Caco-2 (cell line): ENCODE data around the gene AGMAT. TPM values are rescaled to one million over a fixed set of nuclear protein-coding genes. Genes with fewer than 3 reads are reported as not detected.

Source experiments
- BruUV-seq: library from RNA; stranded (reverse); fragments of 400-500 nt; replicated peaks from 2 replicates; lab custom pipeline; 2021; lab: Mats Ljungman, UMichigan
- CTCF ChIA-PET: fragments of 300-600 bp; sonication (Branson Sonifier 250); formaldehyde crosslinking; loops from one replicate; lab custom pipeline; 2022; ENCODE audit warnings: antibody characterized with exemption; lab: Charles Lee
- POLR2A ChIA-PET: fragments of 300-600 bp; sonication (Branson Sonifier 250); formaldehyde crosslinking; loops from one replicate; lab custom pipeline; 2022; ENCODE audit warnings: antibody characterized with exemption; lab: Charles Lee
- DNase-seq, 2 experiments: peaks; one replicate each; pipeline versions ENCODE4 v3.0.0 to v3.0.0-alpha.2; 2020 to 2022
- H3K27me3 ChIP-seq: replicated peaks from 2 replicates; pipeline ENCODE4 v1.6.0; 2011; ENCODE audit warnings: low read length; ENCODE audit not compliant: control insufficient read depth, insufficient read depth
- H3K36me3 ChIP-seq: 2 replicates; pipeline ENCODE4 v1.5.1; 2011; ENCODE audit warnings: low read length; ENCODE audit not compliant: control insufficient read depth, insufficient read depth
- H3K4me1 ChIP-seq: fragments of 250-450 bp; sonication (Bioruptor Pico); 2 replicates; pipeline ENCODE4 v1.5.1; 2020; ENCODE audit warnings: mild to moderate bottlenecking
- H3K4me3 ChIP-seq: 2 replicates; pipeline ENCODE4 v1.5.1; 2011; ENCODE audit warnings: low read depth, mild to moderate bottlenecking, control low read depth, low read length
- H3K9me3 ChIP-seq: fragments of 250-450 bp; sonication (Bioruptor Pico); 2 replicates; pipeline ENCODE4 v1.5.1; 2020; ENCODE audit warnings: mild to moderate bottlenecking, moderate library complexity
- H3K27ac Mint-ChIP-seq: one replicate; pipeline ENCODE4 v1.8.0; 2022; ENCODE audit warnings: mixed read lengths; ENCODE audit not compliant: unreplicated experiment
- H3K27me3 Mint-ChIP-seq: one replicate; pipeline ENCODE4 v1.8.0; 2022; ENCODE audit warnings: mixed read lengths; ENCODE audit not compliant: insufficient read depth, unreplicated experiment
- H3K36me3 Mint-ChIP-seq: one replicate; pipeline ENCODE4 v1.8.0; 2022; ENCODE audit warnings: mild to moderate bottlenecking, mixed read lengths; ENCODE audit not compliant: insufficient read depth, unreplicated experiment
- H3K4me1 Mint-ChIP-seq: one replicate; pipeline ENCODE4 v1.8.0; 2022; ENCODE audit warnings: low read depth, mixed read lengths; ENCODE audit not compliant: unreplicated experiment
- H3K4me3 Mint-ChIP-seq: one replicate; pipeline ENCODE4 v1.8.0; 2022; ENCODE audit warnings: mild to moderate bottlenecking, moderate library complexity, mixed read lengths; ENCODE audit not compliant: unreplicated experiment
- H3K9me3 Mint-ChIP-seq: one replicate; pipeline ENCODE4 v1.8.0; 2022; ENCODE audit warnings: mixed read lengths; ENCODE audit not compliant: unreplicated experiment
- CTCF ChIP-seq, 2 experiments: fragments of 200-600 bp in 1 of 2; IDR thresholded peaks; 1 replicate in 1 of 2; 2 replicates in 1 of 2; pipeline versions ENCODE4 v1.5.1 to v1.8.0; 2011 to 2022; ENCODE audit warnings: antibody characterized with exemption in 1 of 2, control low read depth in 1 of 2, inconsistent platforms in 1 of 2, low read depth in 1 of 2, low read length in 1 of 2, mild to moderate bottlenecking in 1 of 2, moderate library complexity in 1 of 2; ENCODE audit not compliant: insufficient read depth in 1 of 2, severe bottlenecking in 1 of 2, unreplicated experiment in 1 of 2
- intact Hi-C: fragments of 100-400 bp; cut with micrococcal nuclease; formaldehyde crosslinking; loops from one replicate; pipeline ENCODE4 v1.10.0; 2022; ENCODE audit not compliant: unreplicated experiment
- total RNA-seq: library from RNA; stranded (reverse); gene quantifications from 2 replicates; pipeline ENCODE4 v1.2.3, GENCODE V29; 2022

AGMAT gene
- total RNA-seq, 1 experiment from 2014 or later, result 48.3 TPM

GRCh38 chr1:15543589-15544568 lies 41.0 kb downstream of the AGMAT start:
- peaks cover 8% of the 10 kb centered on the region for H3K4me1 Mint-ChIP-seq
- no TSS peak for BruUV-seq
- no peak for DNase-seq
- H3K9me3 Mint-ChIP-seq, result no peaks in the 10 kb centered on the region
- no peaks in the 10 kb centered on the region; the same call in 1 of the 2 replicates for H3K36me3 ChIP-seq
- ChIA-PET POLR2A (no interaction called here), CTCF (interaction anchor here (0.6 kb wide), 1 partner anchor 531 kb away, joined by 4 read pairs; no protein-coding TSS in a partner anchor)
- H3K36me3 Mint-ChIP-seq, result peaks cover 29% of the 10 kb centered on the region
- H3K4me1 ChIP-seq, result no peaks in the 10 kb centered on the region
- no peak overlapping the region for H3K27ac Mint-ChIP-seq
- H3K9me3 ChIP-seq, result no peaks in the 10 kb centered on the region
- intact Hi-C loops, result no loop called here
- H3K27me3 ChIP-seq, result no peaks in the 10 kb centered on the region
- H3K27me3 Mint-ChIP-seq, result no peaks in the 10 kb centered on the region
- no peak overlapping the region for H3K4me3 Mint-ChIP-seq
- no peak overlapping the region for H3K4me3 ChIP-seq
- TF ChIP-seq CTCF (IDR thresholded peaks at IDR 0.05; ENCODE audit: insufficient read depth in 1 of 2, low read depth in 1 of 2, low read length in 1 of 2, severe bottlenecking in 1 of 2, unreplicated experiment in 1 of 2), result no peak

- no peak overlapping the region for H3K27ac Mint-ChIP-seq
- CTCF ChIA-PET, result no interaction called here
- DNase-seq, result no peak
- H3K36me3 ChIP-seq, result no peaks in the 10 kb centered on the region; the same call in 1 of the 2 replicates
- H3K36me3 Mint-ChIP-seq, result peaks cover 27% of the 10 kb centered on the region
- no peaks in the 10 kb centered on the region for H3K27me3 Mint-ChIP-seq
- no peak overlapping the region for H3K4me3 ChIP-seq
- H3K4me1 ChIP-seq, result no peaks in the 10 kb centered on the region
- H3K27me3 ChIP-seq, result no peaks in the 10 kb centered on the region
- H3K9me3 ChIP-seq, result no peaks in the 10 kb centered on the region
- no TSS peak for BruUV-seq
- POLR2A ChIA-PET, result no interaction called here
- intact Hi-C loops, result no loop called here
- no peak for TF ChIP-seq CTCF (IDR thresholded peaks at IDR 0.05; ENCODE audit: insufficient read depth in 1 of 2, low read depth in 1 of 2, low read length in 1 of 2, severe bottlenecking in 1 of 2, unreplicated experiment in 1 of 2)
- H3K9me3 Mint-ChIP-seq, result no peaks in the 10 kb centered on the region
- H3K4me1 Mint-ChIP-seq, result peaks cover 8% of the 10 kb centered on the region
- no peak overlapping the region for H3K4me3 Mint-ChIP-seq
Measured at GRCh38 chr1:15543251-15543588, 41.6 kb downstream of the AGMAT start.

- Mint-ChIP-seq H3K27me3 (no peaks in the 10 kb centered on the region), H3K27ac (no peak overlapping the region), H3K4me3 (no peak overlapping the region), H3K4me1 (peaks cover 8% of the 10 kb centered on the region), H3K36me3 (peaks cover 24% of the 10 kb centered on the region), H3K9me3 (no peaks in the 10 kb centered on the region)
- Histone ChIP-seq H3K9me3 (no peaks in the 10 kb centered on the region), H3K4me3 (no peak overlapping the region), H3K27me3 (no peaks in the 10 kb centered on the region), H3K4me1 (no peaks in the 10 kb centered on the region), H3K36me3 (no peaks in the 10 kb centered on the region; the same call in 1 of the 2 replicates)
- POLR2A ChIA-PET, result no interaction called here
- BruUV-seq, result no TSS peak
- no peak for TF ChIP-seq CTCF (IDR thresholded peaks at IDR 0.05; ENCODE audit: insufficient read depth in 1 of 2, low read depth in 1 of 2, low read length in 1 of 2, severe bottlenecking in 1 of 2, unreplicated experiment in 1 of 2)
- DNase-seq, result no peak
- intact Hi-C loops, result no loop called here
- CTCF ChIA-PET, result no interaction called here
Measured at GRCh38 chr1:15542388-15543250, 42.2 kb downstream of the AGMAT start.
